GM12878 (cell line): ENCODE data around the gene NAE1. TPM values are rescaled to one million over a fixed set of nuclear protein-coding genes. Genes with fewer than 3 reads are reported as not detected.

Experiments
- ATAC-seq: fragments of 200-7000 bp; cut with Tn5 transposase; 3 replicates; pipeline ENCODE4 v1.9.1; 2020; ENCODE audit warnings: mild to moderate bottlenecking, moderate library complexity
- BruUV-seq: library from RNA; stranded (reverse); fragments of 400-500 nt; replicated peaks from 2 replicates; lab custom pipeline; 2021; lab: Mats Ljungman, UMichigan
- CTCF ChIA-PET: fragments of 300-600 bp; sonication (Branson Sonifier 250); formaldehyde crosslinking; extraction: SDS; loops from one replicate; lab custom pipeline; 2021; ENCODE audit warnings: inconsistent platforms; lab: Yijun Ruan, JAX
- POLR2A ChIA-PET: fragments of 350-600 bp; formaldehyde crosslinking; extraction: SDS; loops from one replicate; lab custom pipeline; 2021; ENCODE audit warnings: inconsistent platforms; lab: Charles Lee
- RAD21 ChIA-PET: fragments of 300-600 bp; sonication (Branson Sonifier 250); formaldehyde crosslinking; loops from one replicate; lab custom pipeline; 2023; ENCODE audit warnings: antibody characterized with exemption; ENCODE audit not compliant: unreplicated experiment; lab: Charles Lee
- SMC1A ChIA-PET: fragments of 300-600 bp; sonication (Branson Sonifier 250); formaldehyde crosslinking; loops from one replicate; lab custom pipeline; 2023; ENCODE audit not compliant: unreplicated experiment, uncharacterized antibody; lab: Charles Lee
- DNase-seq: peaks from one replicate; pipeline ENCODE4 v3.0.0-alpha.2; 2011; ENCODE audit warnings: low read depth, low spot score
- FAIRE-seq: peaks from 3 replicates; lab custom pipeline; 2011; peaks lifted over from hg19 to GRCh38; lab: Jason Lieb, UNC
- H2AFZ ChIP-seq: 2 replicates; pipeline ENCODE4 v1.6.0; 2011; ENCODE audit warnings: low read depth, low read length, control low read depth; ENCODE audit not compliant: control insufficient read depth
- H3K27ac ChIP-seq: 2 replicates; pipeline ENCODE4 v1.5.1; 2011; ENCODE audit warnings: control low read depth; ENCODE audit not compliant: control insufficient read depth, insufficient read depth
- H3K27me3 ChIP-seq, 2 experiments: replicated peaks in 1 of 2; 2 replicates each; pipeline versions ENCODE4 v1.6.0 to v1.6.1; 2011; ENCODE audit warnings: low read length in 1 of 2; ENCODE audit not compliant: control insufficient read depth in 2 of 2, insufficient read depth in 2 of 2
- H3K36me3 ChIP-seq, 2 experiments: 2 replicates each; pipeline ENCODE4 v1.5.1; 2011; ENCODE audit warnings: low read length in 1 of 2; ENCODE audit not compliant: control insufficient read depth in 2 of 2, insufficient read depth in 2 of 2
- H3K4me1 ChIP-seq: 2 replicates; pipeline ENCODE4 v1.6.1; 2011; ENCODE audit warnings: mild to moderate bottlenecking, low read length, moderate library complexity, mixed read lengths; ENCODE audit not compliant: control insufficient read depth, insufficient read depth
- H3K4me2 ChIP-seq: 2 replicates; pipeline ENCODE4 v1.6.0; 2011; ENCODE audit warnings: control low read depth; ENCODE audit not compliant: control insufficient read depth, insufficient read depth
- H3K4me3 ChIP-seq: fragments of 200-600 bp; sonication (generic); 2 replicates; pipeline ENCODE4 v1.5.1; 2016
- H3K79me2 ChIP-seq: 2 replicates; pipeline ENCODE4 v1.6.0; 2011; ENCODE audit warnings: low read length; ENCODE audit not compliant: control insufficient read depth, insufficient read depth
- H3K9ac ChIP-seq: 2 replicates; pipeline ENCODE4 v1.8.0; 2011; ENCODE audit warnings: low read length, control low read depth, mixed read lengths; ENCODE audit not compliant: control insufficient read depth, insufficient read depth
- H3K9me3 ChIP-seq: replicated peaks from 3 replicates; pipeline ENCODE4 v1.5.1; 2011; ENCODE audit warnings: mild to moderate bottlenecking, low read length; ENCODE audit not compliant: control insufficient read depth, insufficient read depth
- H4K20me1 ChIP-seq: 2 replicates; pipeline ENCODE4 v1.6.0; 2011; ENCODE audit not compliant: control insufficient read depth, insufficient read depth
- BMI1 ChIP-seq: fragments of 450-650 bp; IDR thresholded peaks from 2 replicates; pipeline ENCODE4 v1.6.1; 2016; ENCODE audit warnings: mild to moderate bottlenecking, moderate library complexity, borderline replicate concordance
- HCFC1 ChIP-seq: fragments of 150-350 bp; IDR thresholded peaks from 2 replicates; pipeline ENCODE4 v1.6.1; 2014; ENCODE audit warnings: low read length
- HDGF ChIP-seq: fragments of 450-650 bp; IDR thresholded peaks from 2 replicates; pipeline ENCODE4 v1.6.1; 2016; ENCODE audit warnings: antibody characterized with exemption
- MYB ChIP-seq: fragments of 150-350 bp; IDR thresholded peaks from 2 replicates; pipeline ENCODE4 v1.6.1; 2014; ENCODE audit warnings: mild to moderate bottlenecking, low read depth, low read length, borderline replicate concordance
- NRF1 ChIP-seq: conservative IDR thresholded peaks from 2 replicates; pipeline ENCODE4 v1.6.1; 2011; ENCODE audit warnings: mild to moderate bottlenecking, low read depth, low read length, improper control_type of control experiment
- WGBS: methylation state at CpG from one replicate; pipeline ENCODE4 v1.1.6; 2016; ENCODE audit warnings: low lambda C conversion rate; ENCODE audit not compliant: insufficient replicate concordance, insufficient coverage; ENCODE audit errors: missing lambda C conversion rate; 5-methylcytosine and 5-hydroxymethylcytosine counted together
- in situ Hi-C: fragments of 300-500 bp; cut with MboI; formaldehyde crosslinking; loops from 9 replicates; pipeline ENCODE4 v1.14.3; 2018; ENCODE audit warnings: mixed read lengths
- intact Hi-C: fragments of 100-400 bp; cut with micrococcal nuclease; formaldehyde crosslinking; loops from one replicate; pipeline ENCODE4 v1.14.2; 2022; ENCODE audit not compliant: unreplicated experiment
- polyA plus RNA-seq, 11 experiments: library from polyadenylated mRNA; depleted of rRNA in 4 of 11; unstranded in 6 of 11; stranded (reverse) in 5 of 11; fragments of >200 nt; fragmentation: Nextera tagmentation in 4 of 11; fragmentation: Illumina TruSeq in 1 of 11; extraction: Ambion mirVana in 4 of 11; extraction: Trizol in 1 of 11; gene quantifications; 1 replicate in 1 of 11; 2 replicates in 10 of 11; pipeline versions ENCODE4 v1.2.1 to v1.2.3, GENCODE V29; 2011 to 2016; ENCODE audit warnings: inconsistent platforms in 2 of 11, missing spikeins in 2 of 11, low read depth in 1 of 11
- total RNA-seq, 4 experiments: library from RNA; depleted of rRNA in 3 of 4; stranded (reverse); fragments of >200 nt in 3 of 4; fragmentation: Illumina TruSeq in 1 of 4; extraction: Trizol in 1 of 4; gene quantifications; 2 replicates each; pipeline versions ENCODE4 v1.2.1 to v1.2.3, GENCODE V29; 2013 to 2021
- TF ChIP-seq, protein P1 (sequence below): IDR thresholded peaks from 2 replicates; pipeline ENCODE4 v1.6.1; 2011; ENCODE audit warnings: borderline replicate concordance, low read depth, mild to moderate bottlenecking, moderate library complexity, low read length; ENCODE audit not compliant: insufficient read depth, poor library complexity, severe bottlenecking
- TF ChIP-seq, protein P2 (sequence below): IDR thresholded peaks from 2 replicates; pipeline ENCODE4 v1.6.1; 2011; ENCODE audit warnings: low read depth, low read length, improper control_type of control experiment, borderline replicate concordance

Gene NAE1
- total and polyA plus RNA-seq, 10 of the 15 experiments (the other 5 are each of a cell fraction or from before 2014, with no cell fraction given) = 58.7 to 106 (median 78.7) TPM

DNA sequence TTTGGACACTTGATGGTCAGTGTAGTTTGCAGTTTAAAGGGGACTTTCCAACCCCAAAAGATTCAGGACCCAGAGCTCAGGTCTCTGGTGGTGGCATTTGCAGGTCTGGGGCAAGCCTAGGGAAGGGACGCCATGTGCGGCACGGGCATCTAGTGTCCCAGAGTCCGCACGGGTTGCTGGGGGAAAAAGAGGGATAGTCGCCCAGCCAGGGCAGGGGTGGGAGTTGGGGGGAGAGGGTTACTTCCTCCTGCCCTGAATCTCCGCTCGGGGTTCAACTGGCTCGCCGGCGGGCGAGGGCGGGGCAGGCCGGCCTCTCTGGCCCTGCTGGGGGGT, 13.2 kb upstream of the NAE1 start (continued):
- TF ChIP-seq, protein P1, sequence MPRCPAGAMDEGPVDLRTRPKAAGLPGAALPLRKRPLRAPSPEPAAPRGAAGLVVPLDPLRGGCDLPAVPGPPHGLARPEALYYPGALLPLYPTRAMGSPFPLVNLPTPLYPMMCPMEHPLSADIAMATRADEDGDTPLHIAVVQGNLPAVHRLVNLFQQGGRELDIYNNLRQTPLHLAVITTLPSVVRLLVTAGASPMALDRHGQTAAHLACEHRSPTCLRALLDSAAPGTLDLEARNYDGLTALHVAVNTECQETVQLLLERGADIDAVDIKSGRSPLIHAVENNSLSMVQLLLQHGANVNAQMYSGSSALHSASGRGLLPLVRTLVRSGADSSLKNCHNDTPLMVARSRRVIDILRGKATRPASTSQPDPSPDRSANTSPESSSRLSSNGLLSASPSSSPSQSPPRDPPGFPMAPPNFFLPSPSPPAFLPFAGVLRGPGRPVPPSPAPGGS = no peak
- TF ChIP-seq NRF1 = no peak
- TF ChIP-seq, all 136 proteins: peak for 0

DNA sequence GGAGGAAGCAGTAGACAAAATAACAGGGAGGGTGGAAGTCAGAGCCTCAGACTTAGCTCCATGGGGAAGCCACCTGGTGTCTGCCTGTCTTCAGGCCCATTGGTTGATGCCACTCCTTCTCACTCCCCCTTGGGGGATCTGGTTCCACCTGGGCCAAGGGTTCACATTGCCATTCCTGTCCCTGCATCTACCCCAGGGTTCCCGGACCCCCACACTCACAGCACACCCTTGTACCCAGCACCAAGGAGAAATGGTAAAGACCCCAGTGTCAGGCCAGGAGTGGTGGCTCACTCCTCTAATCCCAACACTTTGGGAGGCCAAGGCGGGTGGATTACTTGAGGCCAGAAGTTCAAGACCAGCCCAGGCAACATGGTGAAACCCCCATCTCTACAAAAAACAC, 12.4 kb upstream of the NAE1 start:
- 44% methylated on average over 2 of the region's 2 CpGs for WGBS
- no peak overlapping the region for H3K27ac ChIP-seq
- ChIA-PET POLR2A (no interaction called here), CTCF (interaction anchor here (1.8 to 3.2 kb wide), 2 partner anchors 12 to 24 kb away, joined by 7 to 26 read pairs; partner anchors contain the start of gene NAE1), RAD21 (no interaction called here), SMC1A (no interaction called here)
- H3K4me3 ChIP-seq = no peak overlapping the region
- no peak overlapping the region for H3K9ac ChIP-seq
- H3K79me2 ChIP-seq = no peaks in the 10 kb centered on the region
- H3K4me2 ChIP-seq = no peak overlapping the region
- H4K20me1 ChIP-seq = no peaks in the 10 kb centered on the region
- no peaks in the 10 kb centered on the region for H3K36me3 ChIP-seq
- H2AFZ ChIP-seq = no peak overlapping the region
- intact Hi-C loops (no loop called here), in situ Hi-C loops (no loop called here)
- ATAC-seq (no peak), FAIRE-seq (no peak), DNase-seq (no peak)
- no peaks in the 10 kb centered on the region for H3K4me1 ChIP-seq
- no TSS peak for BruUV-seq
- peaks cover 4 to 10% of the 10 kb centered on the region in 2 experiments; a peak in 3 of 4 replicates for H3K27me3 ChIP-seq
- TF ChIP-seq, protein P2, sequence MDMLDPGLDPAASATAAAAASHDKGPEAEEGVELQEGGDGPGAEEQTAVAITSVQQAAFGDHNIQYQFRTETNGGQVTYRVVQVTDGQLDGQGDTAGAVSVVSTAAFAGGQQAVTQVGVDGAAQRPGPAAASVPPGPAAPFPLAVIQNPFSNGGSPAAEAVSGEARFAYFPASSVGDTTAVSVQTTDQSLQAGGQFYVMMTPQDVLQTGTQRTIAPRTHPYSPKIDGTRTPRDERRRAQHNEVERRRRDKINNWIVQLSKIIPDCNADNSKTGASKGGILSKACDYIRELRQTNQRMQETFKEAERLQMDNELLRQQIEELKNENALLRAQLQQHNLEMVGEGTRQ = no peak
- TF ChIP-seq MYB = no peak
- TF ChIP-seq HDGF = no peak
- no peak for TF ChIP-seq BMI1
- TF ChIP-seq HCFC1 = no peak
- TF ChIP-seq, all 136 proteins: peak for 0
- H3K9me3 ChIP-seq = no peaks in the 10 kb centered on the region
